ENCODE results near the gene FERMT1.
"Not testable (repeated sequence)": the region's sequence is repeated elsewhere in the genome, so short reads cannot be mapped to it uniquely, and the experiment has no call there.

The FERMT1 gene

GRCh38 chr20:6039766-6040165 is 83.1 kb downstream of the FERMT1 start:
- DNase-seq (ENCODE audit: low spot score): no peak

GRCh38 chr20:6038256-6038655 is 84.6 kb downstream of the FERMT1 start:
- no peak for DNase-seq (ENCODE audit: low spot score)

GRCh38 chr20:6037082-6037481 is 85.7 kb downstream of the FERMT1 start:
- DNase-seq (ENCODE audit: low spot score): no peak

- DNase-seq (ENCODE audit: low spot score): no peak
Observed at GRCh38 chr20:6036213-6036612, 86.6 kb downstream of the FERMT1 start.

- no peak for DNase-seq (ENCODE audit: low spot score)
Observed at GRCh38 chr20:6034134-6034969, 88.5 kb downstream of the FERMT1 start.

GRCh38 chr20:6032907-6033306 is 89.9 kb downstream of the FERMT1 start:
- DNase-seq (ENCODE audit: low spot score): not testable (repeated sequence)

GRCh38 chr20:6030453-6031080 is 92.3 kb downstream of the FERMT1 start:
- no peak for DNase-seq (ENCODE audit: low spot score)

GRCh38 chr20:6029538-6029937 is 93.3 kb downstream of the FERMT1 start:
- DNase-seq (ENCODE audit: low spot score): no peak

GRCh38 chr20:6028818-6029217 is 94.0 kb downstream of the FERMT1 start:
- DNase-seq (ENCODE audit: low spot score): no peak

- DNase-seq (ENCODE audit: low spot score): peak; percentile 9
Observed at GRCh38 chr20:6026051-6026450, 96.8 kb downstream of the FERMT1 start.
